Putamen (tissue), 1 donor: ENCODE measurements around the gene PSMC3.

Source experiments
- DNase-seq: peaks from one replicate; pipeline ENCODE4 v3.0.0-alpha.2; 2016; ENCODE audit warnings: low spot score

Gene PSMC3

DNA sequence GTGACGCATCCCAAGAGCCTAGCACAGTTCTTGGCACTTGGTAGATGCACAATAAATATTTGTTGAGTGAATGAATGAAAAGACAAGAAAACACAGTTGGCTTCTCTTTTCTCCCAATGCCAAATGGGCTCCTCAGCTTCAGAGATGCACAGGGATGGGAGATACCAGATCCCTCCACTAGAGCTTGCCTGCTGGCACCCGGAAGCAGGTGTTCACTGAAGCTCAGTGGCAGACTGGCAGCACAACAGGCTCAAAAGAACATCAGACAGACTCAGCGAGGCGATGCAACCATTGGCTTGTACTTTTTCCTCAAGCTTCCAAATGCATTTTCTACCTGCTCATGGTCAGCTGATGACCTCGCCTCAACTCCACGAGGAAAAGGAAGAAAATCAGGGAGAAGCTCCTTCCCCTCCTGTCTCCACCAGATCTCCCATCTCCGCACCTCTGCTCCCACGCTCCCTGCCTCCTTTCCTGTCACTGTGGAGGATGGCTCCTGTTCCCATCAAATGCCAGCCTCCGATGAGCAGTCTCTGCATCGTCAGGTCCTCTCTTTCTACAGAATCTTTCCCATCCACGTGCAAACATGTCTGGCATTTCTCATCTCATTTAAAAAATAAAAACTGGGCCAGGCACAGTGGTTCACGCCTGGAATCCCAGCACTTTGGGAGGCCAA is 16.9 kb upstream of the PSMC3 start:
- peak; percentile 84 for DNase-seq

DNA sequence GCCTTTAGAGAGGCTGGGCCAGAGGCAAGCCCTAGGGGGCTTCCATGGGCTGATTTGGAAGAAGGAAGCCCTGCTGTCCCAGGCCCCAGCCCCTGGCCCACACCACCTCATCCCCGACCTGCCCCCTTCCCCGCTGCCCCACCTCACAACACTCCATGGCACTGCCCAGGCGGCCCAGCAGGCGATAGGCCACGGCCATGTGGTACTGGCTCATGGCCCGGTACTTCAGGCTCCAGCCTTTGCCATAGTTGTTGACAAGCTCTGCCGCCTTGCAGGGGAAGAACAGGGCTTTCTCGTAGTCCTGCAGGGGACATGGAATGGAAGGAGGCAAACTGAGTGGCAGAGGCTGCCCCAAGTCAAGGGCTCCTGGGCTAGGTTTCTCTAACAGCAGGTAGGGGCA is 16.3 kb upstream of the PSMC3 start:
- no peak for DNase-seq

DNA sequence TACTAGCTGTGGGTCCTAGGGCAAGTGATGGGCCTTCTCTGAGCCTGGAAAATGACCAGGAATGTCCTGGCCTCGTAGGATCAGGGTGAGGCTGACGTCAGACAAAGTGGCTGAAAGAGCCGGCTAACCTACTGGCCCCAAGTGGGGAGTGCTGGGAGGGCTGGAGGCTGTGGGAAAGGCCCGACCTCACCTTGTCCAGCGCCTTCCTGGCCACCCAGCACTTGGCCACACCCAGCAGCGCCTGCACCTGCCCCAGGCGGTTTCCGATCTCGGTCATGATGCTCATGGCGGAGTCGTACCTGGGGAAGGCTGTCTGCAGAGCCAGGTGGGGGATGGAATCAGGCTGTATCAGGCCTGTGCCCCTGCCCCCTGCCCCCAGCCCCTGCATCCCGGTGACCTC is 15.2 kb upstream of the PSMC3 start:
- DNase-seq: no peak

DNA sequence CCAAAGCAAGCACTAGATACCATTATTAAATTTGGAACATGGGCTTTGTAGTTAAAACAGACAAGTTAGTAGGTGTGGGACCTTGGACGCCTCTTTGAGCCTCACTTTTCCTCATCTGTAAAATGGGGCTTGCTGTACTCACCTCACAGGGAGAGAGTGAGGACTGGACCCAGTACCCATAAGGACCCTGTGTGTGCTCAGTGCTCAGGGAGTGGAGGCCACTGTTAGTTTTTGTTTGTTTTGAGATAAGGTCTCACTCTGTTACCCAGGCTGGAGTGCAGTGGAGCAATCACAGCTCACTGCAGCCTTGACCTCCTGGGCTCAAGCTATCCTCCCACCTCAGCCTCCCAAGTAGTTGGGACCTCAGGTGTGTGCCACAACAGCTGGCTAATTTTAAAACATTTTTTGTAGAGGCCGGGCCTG is 13.8 kb upstream of the PSMC3 start:
- DNase-seq: no peak

DNA sequence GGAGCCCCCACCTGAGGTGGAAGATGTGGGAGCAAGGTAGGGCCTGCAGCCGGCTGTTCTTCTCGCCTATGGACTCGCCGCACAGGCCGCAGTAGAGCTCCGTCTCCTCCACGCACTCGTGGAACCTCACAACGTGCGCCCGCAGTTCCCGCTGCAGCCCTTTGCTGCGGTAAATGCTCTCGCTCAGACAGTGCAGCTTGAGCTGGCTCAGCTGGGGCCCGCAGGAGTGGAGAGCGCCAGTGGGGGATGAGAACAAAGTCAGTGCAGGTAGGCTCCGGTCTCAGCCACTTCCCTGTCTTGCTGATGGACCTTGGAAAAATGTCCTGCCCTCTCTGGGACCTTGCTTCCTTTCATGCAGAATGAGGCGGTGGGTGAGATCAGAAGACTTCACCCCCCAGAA is 12.5 kb upstream of the PSMC3 start:
- no peak for DNase-seq

DNA sequence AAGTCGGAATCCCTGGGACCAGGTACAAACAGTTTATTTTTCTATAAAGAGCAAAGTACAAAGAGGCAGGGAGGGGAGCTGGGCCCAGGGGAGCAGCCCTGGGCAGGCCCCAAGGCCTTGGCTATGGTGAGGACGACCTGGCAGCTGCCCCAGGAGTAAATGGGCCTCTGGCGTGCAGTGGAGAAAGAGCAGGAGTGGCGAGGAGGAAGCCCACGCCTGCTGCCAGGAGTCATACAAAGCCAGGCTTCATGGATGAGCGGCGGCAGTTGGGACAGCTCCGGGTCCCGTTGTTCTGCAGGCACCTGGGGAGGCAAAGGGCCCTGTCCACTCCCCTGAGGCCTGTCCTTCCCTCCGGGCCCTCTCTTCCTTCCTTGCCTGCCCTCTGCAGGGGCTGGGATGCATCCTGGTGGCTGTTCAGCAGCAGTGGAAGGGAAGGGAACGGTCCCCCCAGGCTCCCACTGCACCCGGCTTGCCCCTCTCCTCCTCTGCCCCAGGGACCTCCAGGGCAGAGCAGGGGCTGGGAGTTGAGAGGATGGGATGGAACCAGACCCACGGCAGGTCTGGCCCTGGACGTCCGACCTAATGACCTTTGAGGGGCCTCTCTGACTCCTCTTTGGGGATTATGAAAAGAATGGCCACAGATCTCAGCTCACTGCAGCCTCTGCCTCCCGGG is 11.6 kb upstream of the PSMC3 start:
- DNase-seq: no peak

DNA sequence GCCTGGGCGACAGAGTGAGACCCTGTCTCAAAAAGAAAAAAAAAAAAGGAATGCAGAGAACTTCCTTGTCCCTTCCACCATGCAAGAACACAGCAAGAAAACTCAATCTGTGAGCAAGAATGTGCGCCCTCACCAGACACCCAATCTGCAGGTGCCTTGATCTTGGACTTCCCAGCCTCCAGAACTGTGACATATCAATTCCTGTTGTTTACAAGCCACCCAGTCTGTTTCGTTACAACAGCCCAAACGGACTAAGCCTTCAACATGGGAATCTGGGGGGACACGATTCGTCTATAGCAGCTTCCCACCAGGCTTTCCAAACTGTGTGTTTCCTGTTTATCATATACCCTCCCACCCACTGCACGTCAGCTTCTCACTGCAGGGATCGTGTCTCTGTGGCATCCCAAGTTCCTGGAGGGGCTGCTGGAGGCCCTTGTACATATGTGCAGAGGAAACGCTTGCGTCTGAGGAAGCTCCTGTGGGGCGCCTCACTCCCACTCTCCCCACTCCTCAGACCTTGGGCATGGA is 11.0 kb upstream of the PSMC3 start:
- no peak for DNase-seq

DNA sequence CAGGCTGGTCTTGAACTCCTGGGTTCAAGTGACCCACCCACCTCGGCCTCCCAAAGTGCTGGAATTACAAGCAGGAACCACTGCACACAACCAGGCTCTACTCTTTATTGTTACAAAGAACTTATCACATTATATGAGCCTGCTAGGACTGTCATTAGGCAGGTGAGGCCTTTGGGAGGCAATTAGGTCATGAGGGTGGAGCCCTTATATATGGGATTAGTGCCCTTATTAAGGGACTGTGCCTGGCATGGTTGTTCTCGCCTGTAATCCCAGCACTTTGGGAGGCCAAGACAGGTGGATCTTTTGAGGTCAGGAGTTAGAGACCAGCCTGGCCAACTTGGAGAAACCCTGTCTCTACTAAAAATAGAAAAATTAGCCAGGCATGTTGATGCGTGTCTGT is 10.5 kb upstream of the PSMC3 start:
- DNase-seq: no peak

DNA sequence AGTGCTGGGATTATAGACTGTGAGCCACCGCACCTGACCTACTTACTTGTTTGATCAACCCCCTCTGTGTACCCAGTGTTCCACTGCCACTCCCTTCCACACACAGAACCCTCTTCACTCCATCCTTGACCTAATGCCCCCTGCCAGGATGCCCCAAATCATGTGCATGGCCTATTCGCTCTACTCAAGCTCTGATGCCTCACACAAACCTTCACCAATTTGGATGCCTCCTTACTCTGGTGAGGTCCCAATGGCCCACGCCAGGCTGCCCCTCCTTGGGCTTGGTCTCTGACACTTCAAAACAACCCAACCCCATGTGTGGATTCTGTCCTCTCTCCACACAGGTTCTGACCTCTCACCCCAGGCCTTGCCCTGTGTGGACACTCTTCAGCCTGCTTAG is 9.4 kb upstream of the PSMC3 start:
- no peak for DNase-seq

DNA sequence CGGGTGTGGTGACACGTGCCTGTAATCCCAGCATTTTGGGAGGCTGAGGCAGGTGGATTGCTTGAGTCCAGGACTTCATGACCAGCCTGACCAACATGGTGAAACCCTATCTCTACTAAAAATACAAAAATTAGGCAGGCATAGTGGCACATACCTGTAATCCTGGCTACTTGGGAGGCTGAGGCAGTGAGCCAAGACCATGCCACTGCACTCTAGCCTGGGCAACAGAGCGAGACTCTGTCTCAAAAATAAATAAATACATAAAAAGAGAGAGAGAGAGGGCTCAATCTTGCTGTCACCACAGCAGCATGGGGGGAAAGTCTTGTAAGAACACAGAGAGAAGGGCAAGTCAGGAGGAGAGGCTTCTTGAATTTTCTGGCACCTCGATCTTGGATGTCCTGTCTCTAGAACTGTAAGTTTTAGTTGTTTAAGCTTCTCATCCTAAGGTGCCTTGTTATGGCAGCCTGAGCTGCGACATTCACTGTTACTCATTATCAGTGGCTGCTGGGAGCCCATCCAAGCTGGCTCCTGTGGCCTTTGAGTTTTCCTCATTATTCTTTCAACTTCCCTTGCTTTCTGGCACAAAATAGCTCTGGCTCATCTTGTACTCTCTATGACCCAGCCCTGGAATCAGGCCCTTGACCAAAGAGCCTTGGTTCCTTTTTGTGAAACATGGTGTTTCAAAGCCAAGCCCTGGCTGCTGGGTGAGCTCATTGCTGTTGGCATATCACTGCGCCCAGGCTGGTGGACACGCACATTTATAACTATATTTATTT is 8.0 kb upstream of the PSMC3 start:
- no peak for DNase-seq

DNA sequence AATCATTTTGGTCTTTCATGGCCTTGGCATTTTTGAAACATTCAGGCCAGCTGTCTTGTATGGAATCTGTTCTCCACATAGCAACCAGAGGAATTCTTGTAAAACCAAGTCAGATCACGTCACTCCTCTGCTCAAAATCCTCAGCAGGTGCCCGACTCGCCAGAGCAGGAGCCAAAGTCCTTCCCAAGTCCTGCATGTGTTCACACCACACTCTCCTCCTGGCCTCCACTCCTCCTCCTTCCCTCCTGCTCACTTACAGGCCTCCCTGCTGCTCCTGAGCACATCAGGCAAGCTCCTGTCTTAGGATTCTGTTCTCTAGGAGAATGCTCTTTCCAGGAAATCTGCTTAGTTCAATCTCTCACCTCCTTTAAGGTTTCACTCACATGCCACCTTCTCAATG is 6.9 kb upstream of the PSMC3 start:
- DNase-seq: no peak

DNA sequence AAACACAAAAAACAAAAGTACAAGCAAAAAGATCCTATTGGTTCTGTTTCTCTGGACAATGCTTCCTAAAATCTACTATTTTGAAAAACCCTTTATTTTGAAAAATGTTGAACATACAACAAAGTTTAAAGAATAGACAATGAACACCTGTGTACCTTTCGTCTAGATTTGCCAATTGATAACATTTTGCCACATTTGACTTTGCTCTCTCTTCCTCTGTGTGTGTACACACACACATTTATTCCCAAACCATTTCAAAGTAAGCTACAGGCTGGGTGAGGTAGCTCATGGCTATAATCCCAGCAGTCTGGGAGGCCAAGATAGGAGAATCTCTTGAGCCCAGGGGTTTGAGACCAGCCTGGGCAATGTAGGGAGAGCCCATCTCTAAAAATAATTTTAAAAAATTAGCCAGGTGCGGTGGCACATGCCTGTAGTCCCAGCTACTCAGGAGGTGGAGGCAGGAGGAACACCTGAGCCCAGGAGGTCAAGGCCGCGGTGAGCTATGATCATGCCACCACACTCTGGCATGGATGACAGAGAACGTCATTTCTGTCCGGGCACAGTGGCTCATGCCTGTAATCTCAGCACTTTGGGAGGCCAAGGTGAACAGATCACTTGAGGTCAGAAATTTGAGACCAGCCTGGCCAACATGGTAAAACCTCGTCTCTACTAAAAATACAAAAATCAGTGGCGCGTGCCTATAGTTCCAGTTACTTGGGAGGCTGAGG is 5.3 kb upstream of the PSMC3 start:
- DNase-seq: no peak

DNA sequence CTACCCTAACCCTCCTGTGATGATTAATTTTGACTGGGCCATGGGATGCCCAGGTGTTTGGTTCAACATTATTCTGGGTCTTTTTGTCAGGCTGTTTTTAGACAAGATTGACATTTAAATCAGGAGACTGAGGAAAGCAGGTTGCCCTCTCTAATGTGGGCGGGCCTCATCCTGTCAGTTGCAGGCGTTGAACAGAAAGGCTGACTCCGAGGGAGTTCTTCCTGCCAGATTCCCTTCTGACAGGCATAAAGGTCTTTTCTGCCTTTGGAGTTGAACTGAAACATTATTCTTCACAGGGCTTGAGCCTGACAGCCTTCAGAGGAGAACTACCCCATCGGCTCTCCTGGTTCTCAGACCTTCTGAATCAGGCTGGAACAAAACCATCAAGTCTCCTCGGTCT is 4.3 kb upstream of the PSMC3 start:
- peak; percentile 74 for DNase-seq

DNA sequence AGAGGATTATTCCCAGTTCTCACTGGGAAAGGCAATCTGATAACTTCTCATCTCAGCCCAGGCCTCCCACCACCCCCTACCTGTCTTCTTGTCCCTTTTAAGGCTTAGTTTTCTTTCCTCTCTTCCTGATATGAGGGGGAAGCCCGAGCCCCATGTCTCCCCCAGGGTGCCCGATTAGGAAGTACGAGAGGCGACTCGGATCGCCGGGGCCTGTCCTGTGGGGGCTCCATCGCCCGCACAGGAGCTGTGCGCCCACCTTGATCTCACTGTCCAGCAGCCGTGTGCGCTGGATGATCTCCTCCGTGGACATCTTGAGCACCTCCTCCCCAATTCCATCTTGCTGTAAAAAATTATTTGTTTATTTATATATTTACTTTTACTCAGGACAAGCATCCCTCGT is 628 bp downstream of the PSMC3 start:
- no peak for DNase-seq

DNA sequence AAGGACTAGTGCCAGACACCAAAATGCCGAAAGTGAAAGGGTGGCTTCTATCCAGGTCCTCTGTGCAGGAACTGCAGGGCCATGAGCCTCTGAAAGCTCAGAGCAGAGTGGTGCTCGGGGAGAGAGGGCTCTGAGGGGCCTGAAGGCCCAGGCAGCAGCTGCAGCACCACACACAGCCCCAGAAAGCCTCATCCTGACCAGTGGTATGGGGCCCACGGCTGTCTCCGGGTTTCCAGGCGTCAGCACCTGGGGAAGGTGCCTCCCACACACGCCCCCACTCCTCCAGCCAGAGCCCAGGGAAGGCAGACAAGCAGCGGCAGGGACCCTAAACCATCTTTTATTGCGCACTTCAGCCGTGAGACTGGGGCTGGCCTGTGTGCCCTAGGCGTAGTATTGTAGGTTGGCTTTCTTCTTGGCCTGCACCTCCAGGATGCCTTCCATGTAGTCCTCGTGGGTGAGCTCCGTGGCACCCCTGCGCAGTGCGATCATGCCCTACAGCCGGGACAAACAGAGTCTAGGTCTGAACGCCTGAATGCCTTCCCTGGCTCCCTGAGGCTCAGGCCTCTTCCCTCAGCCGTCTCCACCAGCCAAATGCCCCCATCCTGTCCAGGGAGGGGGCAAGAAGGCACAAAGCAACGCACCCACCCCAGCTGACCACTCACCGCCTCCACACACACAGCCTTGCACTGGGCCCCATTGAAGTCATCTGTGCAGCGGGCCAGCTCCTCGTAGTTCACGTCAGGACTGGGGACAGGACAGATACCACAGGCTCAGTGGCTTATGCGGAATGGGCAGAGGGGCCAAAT is 7.6 kb downstream of the PSMC3 start:
- DNase-seq: no peak

DNA sequence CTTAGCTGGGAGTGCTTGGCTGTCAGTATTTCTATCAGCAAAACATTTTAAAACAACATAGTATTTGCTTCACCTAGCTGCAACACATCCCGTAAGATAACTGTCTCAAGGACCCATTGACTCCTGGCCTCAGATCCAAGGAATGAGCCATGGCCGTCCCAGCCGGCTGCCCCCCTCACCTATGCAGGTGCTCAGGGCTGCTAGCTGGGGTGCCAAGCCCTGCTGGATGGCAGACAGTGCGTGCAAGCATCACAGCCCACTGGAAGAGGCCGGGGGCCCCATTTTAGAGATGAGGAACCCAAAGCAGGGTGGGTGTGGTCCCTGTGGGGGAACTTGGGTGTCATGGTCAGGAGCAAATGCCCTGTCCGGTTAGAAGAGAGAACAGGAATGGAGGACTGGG is 8.5 kb downstream of the PSMC3 start:
- DNase-seq: no peak

DNA sequence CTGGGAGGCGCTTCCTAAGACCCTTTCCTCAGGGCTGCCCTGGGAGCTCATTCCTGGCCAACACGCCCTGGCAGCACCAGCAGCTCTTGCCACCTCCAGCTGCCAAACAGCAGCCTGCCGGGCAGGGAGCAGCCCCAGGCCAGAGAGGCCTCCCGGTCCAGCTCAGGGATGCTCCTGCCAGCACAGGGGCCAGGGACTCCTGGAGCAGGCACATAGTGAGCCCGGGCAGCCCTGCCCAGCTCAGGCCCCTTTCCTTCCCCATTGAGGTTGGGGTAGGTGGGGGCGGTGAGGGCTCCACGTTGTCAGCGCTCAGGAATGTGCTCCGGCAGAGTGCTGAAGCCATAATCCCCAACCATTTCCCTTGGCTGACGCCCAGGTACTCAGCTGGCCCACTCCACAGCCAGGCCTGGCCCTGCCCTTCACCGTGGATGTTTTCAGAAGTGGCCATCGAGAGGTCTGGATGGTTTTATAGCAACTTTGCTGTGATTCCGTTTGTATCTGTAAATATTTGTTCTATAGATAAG is 10.2 kb downstream of the PSMC3 start:
- no peak for DNase-seq

DNA sequence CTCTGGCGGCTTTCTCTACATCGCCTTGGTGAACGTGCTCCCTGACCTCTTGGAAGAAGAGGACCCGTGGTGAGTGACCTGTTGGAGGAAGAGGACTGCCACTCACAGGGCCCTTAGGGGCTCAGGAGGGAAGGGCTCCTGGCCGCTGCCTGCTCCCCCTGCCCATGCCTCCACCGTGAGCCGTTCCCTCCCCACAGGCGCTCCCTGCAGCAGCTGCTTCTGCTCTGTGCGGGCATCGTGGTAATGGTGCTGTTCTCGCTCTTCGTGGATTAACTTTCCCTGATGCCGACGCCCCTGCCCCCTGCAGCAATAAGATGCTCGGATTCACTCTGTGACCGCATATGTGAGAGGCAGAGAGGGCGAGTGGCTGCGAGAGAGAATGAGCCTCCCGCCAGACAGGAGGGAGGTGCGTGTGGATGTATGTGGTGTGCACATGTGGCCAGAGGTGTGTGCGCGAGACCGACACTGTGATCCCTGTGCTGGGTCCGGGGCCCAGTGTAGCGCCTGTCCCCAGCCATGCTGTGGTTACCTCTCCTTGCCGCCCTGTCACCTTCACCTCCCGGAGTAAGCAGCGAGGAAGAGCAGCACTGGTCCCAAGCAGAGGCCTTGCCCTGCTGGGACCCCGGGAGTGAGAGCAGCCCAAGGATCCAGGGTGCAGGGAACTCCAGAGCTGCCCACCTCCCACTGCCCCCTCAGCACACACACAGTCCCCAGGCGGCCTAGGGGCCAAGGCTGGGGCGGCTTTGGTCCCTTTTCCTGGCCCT is 11.0 kb downstream of the PSMC3 start:
- DNase-seq: no peak

DNA sequence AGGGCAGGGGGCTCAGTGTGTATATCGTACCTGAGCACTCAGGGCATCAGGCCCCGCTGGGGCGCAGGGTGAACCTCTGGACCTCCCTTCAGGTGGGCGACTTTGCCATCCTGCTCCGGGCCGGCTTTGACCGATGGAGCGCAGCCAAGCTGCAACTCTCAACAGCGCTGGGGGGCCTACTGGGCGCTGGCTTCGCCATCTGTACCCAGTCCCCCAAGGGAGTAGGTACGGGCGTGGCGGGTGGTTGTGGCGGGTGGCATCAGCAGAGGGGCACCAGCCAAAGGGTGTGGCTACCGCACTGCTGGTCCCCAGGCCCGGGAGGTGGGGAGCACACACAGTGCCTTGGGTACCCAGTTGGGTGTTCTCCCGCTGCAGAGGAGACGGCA is 11.6 kb downstream of the PSMC3 start:
- DNase-seq: no peak

DNA sequence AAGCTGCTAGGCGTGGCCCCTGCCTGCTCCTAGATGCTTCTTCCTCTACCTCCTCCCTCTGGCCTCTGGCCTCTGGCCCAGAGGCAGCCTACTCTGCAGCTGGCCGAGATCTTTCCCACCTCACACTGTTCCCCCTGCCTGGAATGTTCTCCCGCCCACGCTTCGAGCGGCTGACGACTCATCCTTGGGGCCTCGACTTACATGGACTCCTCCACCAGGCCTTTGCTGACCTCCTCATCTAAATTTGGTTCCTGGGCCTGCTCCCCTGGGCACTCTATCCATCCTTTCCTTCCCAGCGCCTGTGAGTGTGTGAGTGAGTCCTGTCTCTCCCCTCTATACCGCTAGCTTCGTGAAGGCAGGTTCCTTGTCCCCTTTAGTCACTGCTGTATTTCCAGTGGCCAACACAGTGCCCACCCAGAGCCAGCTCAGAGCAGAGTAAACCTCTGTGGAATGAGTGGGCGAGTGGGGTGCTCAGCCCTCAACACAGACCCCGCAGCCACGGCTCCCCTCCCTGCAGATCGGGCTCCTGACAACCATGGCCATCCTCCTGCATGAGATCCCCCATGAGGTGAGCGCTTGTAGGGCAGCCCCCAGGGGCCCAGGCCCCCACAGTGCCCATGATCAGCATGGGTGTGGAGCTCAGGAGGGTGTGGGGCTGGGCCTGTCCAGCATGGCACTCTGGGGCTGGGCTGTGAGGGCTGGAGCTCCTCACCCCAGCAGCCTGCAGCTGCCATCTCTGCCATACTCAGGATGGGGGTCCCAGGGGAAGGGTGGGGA is 12.1 kb downstream of the PSMC3 start:
- DNase-seq: no peak
